ENCODE data around the gene FGF3.

Gene FGF3

DNA sequence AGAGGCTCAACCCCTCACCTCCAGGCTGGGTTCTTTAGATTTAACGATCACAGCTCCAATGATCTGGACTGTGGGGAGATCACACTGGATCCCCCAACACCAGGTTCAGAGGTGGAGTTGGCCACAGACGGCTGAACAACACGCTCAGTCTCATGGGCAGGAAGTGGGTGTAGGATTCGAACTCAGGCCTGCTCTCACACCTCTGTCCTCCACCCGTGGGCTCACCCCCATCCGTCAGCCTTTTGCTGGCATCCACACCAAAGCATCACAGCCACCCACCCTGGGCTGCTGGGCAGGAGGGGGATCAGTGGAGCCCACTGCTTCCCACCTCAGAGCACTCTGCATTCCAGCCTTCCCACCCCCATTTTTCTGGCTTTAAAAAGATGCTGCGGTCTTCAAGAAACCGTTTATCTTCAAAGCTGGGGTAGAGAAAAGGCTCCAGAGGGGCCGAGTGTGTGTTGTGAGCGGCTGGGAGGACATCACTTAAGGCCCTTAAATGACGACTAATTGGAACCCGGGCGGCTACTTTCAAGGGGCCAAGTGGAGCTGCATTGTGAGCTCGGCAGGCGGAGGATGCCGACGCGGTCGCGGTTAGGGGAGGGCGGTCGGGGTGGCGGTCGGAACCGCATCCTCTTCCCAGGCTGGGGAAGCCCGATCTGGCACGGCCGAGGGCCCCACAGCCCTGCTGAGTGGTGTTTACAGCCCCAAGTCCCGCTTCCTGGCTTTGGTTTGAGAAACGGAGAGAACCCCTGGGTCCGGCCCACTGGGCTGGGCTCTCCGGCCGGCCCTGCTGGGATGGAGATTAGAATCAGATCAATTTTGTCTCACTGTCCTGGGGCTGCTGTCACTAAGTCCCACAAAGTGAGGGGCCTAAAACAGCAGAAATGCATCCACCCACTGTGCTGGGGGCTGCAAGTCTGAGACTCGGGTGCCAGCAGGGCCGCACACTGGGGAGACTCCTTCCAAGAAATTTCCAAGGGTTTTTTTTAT, 15.9 kb upstream of the FGF3 start:
- H3K4me2 ChIP-seq (ENCODE audit: low read depth, low read length, poor library complexity, severe bottlenecking), result no peak overlapping the region
- H3K9me3 ChIP-seq (ENCODE audit: insufficient read depth, low read length), result no peaks in the 10 kb centered on the region
- H3K9ac ChIP-seq (ENCODE audit: low read length), result no peak overlapping the region
- no peaks in the 10 kb centered on the region for H3K79me2 ChIP-seq (ENCODE audit: insufficient read depth, low read length)
- no peaks in the 10 kb centered on the region for H4K20me1 ChIP-seq (ENCODE audit: low read depth, low read length)
- H3F3A ChIP-seq (ENCODE audit: insufficient read depth), result no peaks in the 10 kb centered on the region
- no peaks in the 10 kb centered on the region for H3K27me3 ChIP-seq (ENCODE audit: low read length)
- H3K36me3 ChIP-seq (ENCODE audit: low read length), result no peaks in the 10 kb centered on the region
- no peak overlapping the region for H3K4me3 ChIP-seq (ENCODE audit: insufficient read depth, low read length, poor library complexity, severe bottlenecking)
- TF ChIP-seq EZH2phosphoT487 (conservative IDR thresholded peaks at IDR 0.05; ENCODE audit: low read length), result no peak
- TF ChIP-seq, protein P1, sequence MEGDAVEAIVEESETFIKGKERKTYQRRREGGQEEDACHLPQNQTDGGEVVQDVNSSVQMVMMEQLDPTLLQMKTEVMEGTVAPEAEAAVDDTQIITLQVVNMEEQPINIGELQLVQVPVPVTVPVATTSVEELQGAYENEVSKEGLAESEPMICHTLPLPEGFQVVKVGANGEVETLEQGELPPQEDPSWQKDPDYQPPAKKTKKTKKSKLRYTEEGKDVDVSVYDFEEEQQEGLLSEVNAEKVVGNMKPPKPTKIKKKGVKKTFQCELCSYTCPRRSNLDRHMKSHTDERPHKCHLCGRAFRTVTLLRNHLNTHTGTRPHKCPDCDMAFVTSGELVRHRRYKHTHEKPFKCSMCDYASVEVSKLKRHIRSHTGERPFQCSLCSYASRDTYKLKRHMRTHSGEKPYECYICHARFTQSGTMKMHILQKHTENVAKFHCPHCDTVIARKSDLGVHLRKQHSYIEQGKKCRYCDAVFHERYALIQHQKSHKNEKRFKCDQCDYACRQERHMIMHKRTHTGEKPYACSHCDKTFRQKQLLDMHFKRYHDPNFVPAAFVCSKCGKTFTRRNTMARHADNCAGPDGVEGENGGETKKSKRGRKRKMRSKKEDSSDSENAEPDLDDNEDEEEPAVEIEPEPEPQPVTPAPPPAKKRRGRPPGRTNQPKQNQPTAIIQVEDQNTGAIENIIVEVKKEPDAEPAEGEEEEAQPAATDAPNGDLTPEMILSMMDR (IDR thresholded peaks at IDR 0.05; ENCODE audit: insufficient read depth, low read length, poor library complexity, severe bottlenecking), result no peak
- H3K9me2 ChIP-seq (replicated peaks; ENCODE audit: insufficient read depth, low read length), result no peaks in the 10 kb centered on the region
- no peak overlapping the region for H2AFZ ChIP-seq (ENCODE audit: low read depth, low read length, severe bottlenecking)
- no peak overlapping the region for H3K27ac ChIP-seq (ENCODE audit: low read depth, low read length)

DNA sequence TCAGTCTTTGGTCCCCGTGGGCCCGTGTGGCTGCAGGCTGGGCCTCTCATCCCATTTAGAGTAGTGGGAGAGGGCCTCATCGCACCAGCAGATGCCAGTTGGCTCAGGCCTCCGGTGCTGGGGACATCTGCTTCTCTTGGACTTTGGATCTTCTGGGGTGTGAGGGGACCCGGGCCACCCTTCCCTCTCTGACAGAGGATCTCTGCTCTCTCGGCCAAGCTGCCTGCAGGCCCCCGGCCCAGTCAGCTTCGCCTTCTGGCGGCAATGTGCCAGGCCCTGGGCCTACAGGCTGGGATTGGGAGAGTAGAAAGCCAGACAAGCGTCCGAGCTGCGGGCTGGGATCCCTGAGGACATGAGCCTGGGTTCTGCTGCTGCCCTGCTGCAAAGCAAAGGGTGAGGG, 15.0 kb upstream of the FGF3 start:
- Histone ChIP-seq H3K27ac (ENCODE audit: low read depth, low read length) (no peak overlapping the region), H3K9me3 (ENCODE audit: insufficient read depth, low read length) (no peaks in the 10 kb centered on the region), H2AFZ (ENCODE audit: low read depth, low read length, severe bottlenecking) (no peak overlapping the region), H3K4me3 (ENCODE audit: insufficient read depth, low read length, poor library complexity, severe bottlenecking) (no peak overlapping the region), H3K79me2 (ENCODE audit: insufficient read depth, low read length) (no peaks in the 10 kb centered on the region), H3K4me2 (ENCODE audit: low read depth, low read length, poor library complexity, severe bottlenecking) (no peak overlapping the region), H3K9me2 (replicated peaks; ENCODE audit: insufficient read depth, low read length) (no peaks in the 10 kb centered on the region), H4K20me1 (ENCODE audit: low read depth, low read length) (no peaks in the 10 kb centered on the region), H3K27me3 (ENCODE audit: low read length) (no peaks in the 10 kb centered on the region), H3F3A (ENCODE audit: insufficient read depth) (no peaks in the 10 kb centered on the region), H3K9ac (ENCODE audit: low read length) (no peak overlapping the region), H3K36me3 (ENCODE audit: low read length) (no peaks in the 10 kb centered on the region)
- TF ChIP-seq, protein P1 (IDR thresholded peaks at IDR 0.05; ENCODE audit: insufficient read depth, low read length, poor library complexity, severe bottlenecking), result no peak
- TF ChIP-seq EZH2phosphoT487 (conservative IDR thresholded peaks at IDR 0.05; ENCODE audit: low read length), result no peak

GRCh38 chr11:69832561-69833413, 13.6 kb upstream of the FGF3 start:
- Histone ChIP-seq H3K9me2 (replicated peaks; ENCODE audit: insufficient read depth, low read length) (no peaks in the 10 kb centered on the region), H3K27ac (ENCODE audit: low read depth, low read length) (no peak overlapping the region), H3K4me3 (ENCODE audit: insufficient read depth, low read length, poor library complexity, severe bottlenecking) (no peak overlapping the region), H2AFZ (ENCODE audit: low read depth, low read length, severe bottlenecking) (no peak overlapping the region), H4K20me1 (ENCODE audit: low read depth, low read length) (no peaks in the 10 kb centered on the region), H3K4me2 (ENCODE audit: low read depth, low read length, poor library complexity, severe bottlenecking) (no peak overlapping the region), H3K79me2 (ENCODE audit: insufficient read depth, low read length) (no peaks in the 10 kb centered on the region), H3F3A (ENCODE audit: insufficient read depth) (no peaks in the 10 kb centered on the region), H3K9me3 (ENCODE audit: insufficient read depth, low read length) (no peaks in the 10 kb centered on the region), H3K27me3 (ENCODE audit: low read length) (no peaks in the 10 kb centered on the region), H3K9ac (ENCODE audit: low read length) (no peak overlapping the region), H3K36me3 (ENCODE audit: low read length) (no peaks in the 10 kb centered on the region)
- TF ChIP-seq, protein P1 (IDR thresholded peaks at IDR 0.05; ENCODE audit: insufficient read depth, low read length, poor library complexity, severe bottlenecking), result no peak
- no peak for TF ChIP-seq EZH2phosphoT487 (conservative IDR thresholded peaks at IDR 0.05; ENCODE audit: low read length)

Measured in SU-DHL-6 (cell line).